ENCODE results near the gene PITPNC1.
"Not testable (repeated sequence)": the region's sequence is repeated elsewhere in the genome, so short reads cannot be mapped to it uniquely, and the experiment has no call there.

PITPNC1 gene

GRCh38 chr17:67630836-67631235, 253.8 kb downstream of the PITPNC1 start:
- not testable (repeated sequence) for H3K4me3 ChIP-seq (ENCODE audit: low read length); H3K27me3 ChIP-seq (ENCODE audit: insufficient read depth, low read length); H3K27ac ChIP-seq (ENCODE audit: low read depth, low read length); H3K9ac ChIP-seq (ENCODE audit: low read depth, low read length); H3K9me3 ChIP-seq (ENCODE audit: insufficient read depth, low read depth, low read length); H3K4me1 ChIP-seq (ENCODE audit: insufficient read depth, low read length)
- peaks cover 22% of the 10 kb centered on the region for H3K36me3 ChIP-seq (ENCODE audit: insufficient read depth, low read length)
- WGBS = 99% methylated on average over 5 of the region's 7 CpGs

GRCh38 chr17:67632141-67632540, 255.1 kb downstream of the PITPNC1 start:
- WGBS = 95% methylated on average over 8 of the region's 8 CpGs
- Histone ChIP-seq H3K27ac (ENCODE audit: low read depth, low read length) (no peak overlapping the region), H3K27me3 (ENCODE audit: insufficient read depth, low read length) (no peaks in the 10 kb centered on the region), H3K36me3 (ENCODE audit: insufficient read depth, low read length) (peaks cover 22% of the 10 kb centered on the region), H3K4me1 (ENCODE audit: insufficient read depth, low read length) (no peaks in the 10 kb centered on the region), H3K9ac (ENCODE audit: low read depth, low read length) (no peak overlapping the region), H3K9me3 (ENCODE audit: insufficient read depth, low read depth, low read length) (no peaks in the 10 kb centered on the region), H3K4me3 (ENCODE audit: low read length) (no peak overlapping the region)

- Histone ChIP-seq H3K27me3 (ENCODE audit: insufficient read depth, low read length) (no peaks in the 10 kb centered on the region), H3K27ac (ENCODE audit: low read depth, low read length) (no peak overlapping the region), H3K9me3 (ENCODE audit: insufficient read depth, low read depth, low read length) (no peaks in the 10 kb centered on the region), H3K36me3 (ENCODE audit: insufficient read depth, low read length) (peaks cover 22% of the 10 kb centered on the region), H3K4me1 (ENCODE audit: insufficient read depth, low read length) (no peaks in the 10 kb centered on the region), H3K9ac (ENCODE audit: low read depth, low read length) (no peak overlapping the region), H3K4me3 (ENCODE audit: low read length) (no peak overlapping the region)
- 92% methylated on average over 10 of the region's 10 CpGs for WGBS
Observed at GRCh38 chr17:67633751-67634211, 256.7 kb downstream of the PITPNC1 start.

DNA sequence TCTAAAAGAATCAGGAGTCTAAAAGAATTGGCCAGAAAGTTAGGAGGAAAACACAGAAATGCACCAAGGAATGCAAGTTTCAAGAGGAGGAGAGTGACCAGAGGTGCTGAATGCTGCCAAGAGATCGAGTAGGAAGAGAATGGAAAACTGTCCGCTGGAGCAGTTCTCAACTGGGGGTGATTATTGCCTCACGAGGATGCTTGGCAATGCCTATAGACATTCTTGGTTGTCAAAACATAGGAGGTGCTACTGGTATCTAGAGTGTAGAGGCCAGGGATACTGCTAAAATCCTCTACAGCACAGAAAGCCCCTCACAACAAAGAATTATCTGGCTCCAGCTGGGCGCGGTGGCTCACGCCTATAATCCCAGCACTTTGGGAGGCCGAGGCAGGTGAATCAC, 258.6 kb downstream of the PITPNC1 start:
- Histone ChIP-seq H3K9me3 (ENCODE audit: insufficient read depth, low read depth, low read length) (no peaks in the 10 kb centered on the region), H3K36me3 (ENCODE audit: insufficient read depth, low read length) (peaks cover 22% of the 10 kb centered on the region), H3K4me3 (ENCODE audit: low read length) (no peak overlapping the region), H3K9ac (ENCODE audit: low read depth, low read length) (no peak overlapping the region), H3K27me3 (ENCODE audit: insufficient read depth, low read length) (no peaks in the 10 kb centered on the region), H3K27ac (ENCODE audit: low read depth, low read length) (no peak overlapping the region), H3K4me1 (ENCODE audit: insufficient read depth, low read length) (no peaks in the 10 kb centered on the region)
- WGBS = 96% methylated on average over 7 of the region's 7 CpGs

- H3K27ac ChIP-seq (ENCODE audit: low read depth, low read length) = no peak overlapping the region
- H3K27me3 ChIP-seq (ENCODE audit: insufficient read depth, low read length) = no peaks in the 10 kb centered on the region
- no peak overlapping the region for H3K4me3 ChIP-seq (ENCODE audit: low read length)
- WGBS = 91% methylated on average over 8 of the region's 8 CpGs
- H3K9me3 ChIP-seq (ENCODE audit: insufficient read depth, low read depth, low read length) = no peaks in the 10 kb centered on the region
- peaks cover 22% of the 10 kb centered on the region for H3K36me3 ChIP-seq (ENCODE audit: insufficient read depth, low read length)
- no peaks in the 10 kb centered on the region for H3K4me1 ChIP-seq (ENCODE audit: insufficient read depth, low read length)
- no peak overlapping the region for H3K9ac ChIP-seq (ENCODE audit: low read depth, low read length)
Observed at GRCh38 chr17:67636312-67636711, 259.2 kb downstream of the PITPNC1 start.

DNA sequence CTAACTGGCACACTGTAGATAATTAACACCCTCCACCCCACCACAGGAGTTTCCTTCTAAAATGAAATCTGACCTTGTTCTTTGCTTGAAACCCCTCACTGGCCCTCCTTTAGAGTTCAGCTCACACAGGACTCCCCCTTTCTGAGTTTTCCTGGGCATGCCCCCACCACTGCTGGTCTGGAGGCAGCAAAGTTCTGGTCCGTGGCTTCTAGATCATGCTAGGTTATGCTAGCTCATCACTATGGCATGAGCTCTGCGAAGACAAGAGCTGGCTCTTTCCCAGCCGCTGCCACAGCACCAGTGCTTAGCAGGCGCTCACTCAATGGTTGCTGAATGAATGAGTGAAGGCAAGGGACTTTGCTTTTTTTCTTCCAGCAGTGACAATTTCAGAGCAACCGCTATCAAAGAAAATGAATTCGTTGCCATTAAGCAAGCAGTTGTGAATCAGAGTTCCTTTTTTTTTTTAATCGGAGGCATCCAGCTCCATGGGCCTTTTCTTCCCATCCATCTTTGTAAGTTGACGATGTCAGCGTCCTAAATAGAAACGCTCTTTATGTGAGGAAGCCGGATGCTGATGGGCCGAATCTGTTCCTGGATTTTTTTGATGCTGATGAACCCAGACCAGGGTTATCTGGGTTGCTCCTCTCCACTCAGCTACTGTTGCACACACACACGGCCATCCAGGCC, 259.9 kb downstream of the PITPNC1 start:
- Histone ChIP-seq H3K36me3 (ENCODE audit: insufficient read depth, low read length) (peaks cover 19% of the 10 kb centered on the region), H3K27me3 (ENCODE audit: insufficient read depth, low read length) (no peaks in the 10 kb centered on the region), H3K9me3 (ENCODE audit: insufficient read depth, low read depth, low read length) (no peaks in the 10 kb centered on the region), H3K4me1 (ENCODE audit: insufficient read depth, low read length) (no peaks in the 10 kb centered on the region), H3K4me3 (ENCODE audit: low read length) (no peak overlapping the region), H3K9ac (ENCODE audit: low read depth, low read length) (no peak overlapping the region), H3K27ac (ENCODE audit: low read depth, low read length) (no peak overlapping the region)
- WGBS = 93% methylated on average over 13 of the region's 13 CpGs

GRCh38 chr17:67637901-67638641, 261.0 kb downstream of the PITPNC1 start:
- peaks cover 9% of the 10 kb centered on the region for H3K36me3 ChIP-seq (ENCODE audit: insufficient read depth, low read length)
- no peaks in the 10 kb centered on the region for H3K4me1 ChIP-seq (ENCODE audit: insufficient read depth, low read length)
- no peak overlapping the region for H3K27ac ChIP-seq (ENCODE audit: low read depth, low read length)
- no peak overlapping the region for H3K4me3 ChIP-seq (ENCODE audit: low read length)
- no peaks in the 10 kb centered on the region for H3K9me3 ChIP-seq (ENCODE audit: insufficient read depth, low read depth, low read length)
- 98% methylated on average over 8 of the region's 8 CpGs for WGBS
- H3K9ac ChIP-seq (ENCODE audit: low read depth, low read length) = no peak overlapping the region
- H3K27me3 ChIP-seq (ENCODE audit: insufficient read depth, low read length) = no peaks in the 10 kb centered on the region

DNA sequence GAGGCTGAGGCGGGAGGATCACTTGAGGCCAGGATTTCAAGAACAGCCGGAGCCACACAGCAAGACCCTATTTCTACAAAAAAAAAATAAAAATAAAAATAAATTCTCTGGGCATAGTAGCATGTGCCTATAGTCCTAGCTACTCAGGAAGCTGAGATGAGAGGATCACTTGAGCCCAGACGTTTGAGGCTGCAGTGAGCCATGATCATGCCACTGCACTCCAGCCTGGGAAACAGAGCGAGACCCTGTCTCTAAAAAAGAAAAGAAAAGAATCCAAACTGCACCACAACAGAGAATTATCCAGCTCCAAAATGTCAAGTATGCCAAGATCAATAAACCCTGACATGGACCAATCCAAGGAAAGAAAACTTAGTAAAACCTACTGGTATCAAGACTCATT, 261.8 kb downstream of the PITPNC1 start:
- peaks cover 3% of the 10 kb centered on the region for H3K36me3 ChIP-seq (ENCODE audit: insufficient read depth, low read length)
- no peaks in the 10 kb centered on the region for H3K9me3 ChIP-seq (ENCODE audit: insufficient read depth, low read depth, low read length)
- H3K4me3 ChIP-seq (ENCODE audit: low read length) = no peak overlapping the region
- H3K27ac ChIP-seq (ENCODE audit: low read depth, low read length) = no peak overlapping the region
- WGBS = 96% methylated on average over 3 of the region's 4 CpGs
- H3K27me3 ChIP-seq (ENCODE audit: insufficient read depth, low read length) = no peaks in the 10 kb centered on the region
- no peak overlapping the region for H3K9ac ChIP-seq (ENCODE audit: low read depth, low read length)
- no peaks in the 10 kb centered on the region for H3K4me1 ChIP-seq (ENCODE audit: insufficient read depth, low read length)

DNA sequence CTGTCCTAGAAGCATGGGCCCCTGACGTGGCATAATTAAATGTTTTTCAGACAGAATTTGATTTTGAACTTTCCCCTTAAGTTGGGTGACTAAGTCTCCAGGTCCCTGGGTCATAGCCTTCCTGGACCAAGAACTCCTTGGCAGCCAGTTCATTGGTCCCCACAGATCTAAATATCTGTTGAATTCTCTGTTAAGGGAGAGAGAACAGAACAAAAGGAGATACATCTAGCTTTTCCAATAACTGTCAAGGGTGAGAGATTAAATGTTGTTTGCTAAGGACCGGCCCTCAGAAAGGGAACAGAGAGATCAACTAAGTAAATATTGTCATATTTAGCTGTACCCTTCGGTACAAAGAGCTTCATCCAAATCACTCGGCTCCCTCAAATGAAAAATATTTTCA, 262.5 kb downstream of the PITPNC1 start:
- Histone ChIP-seq H3K4me3 (ENCODE audit: low read length) (no peak overlapping the region), H3K9me3 (ENCODE audit: insufficient read depth, low read depth, low read length) (no peaks in the 10 kb centered on the region), H3K27ac (ENCODE audit: low read depth, low read length) (no peak overlapping the region), H3K27me3 (ENCODE audit: insufficient read depth, low read length) (no peaks in the 10 kb centered on the region), H3K36me3 (ENCODE audit: insufficient read depth, low read length) (no peaks in the 10 kb centered on the region), H3K4me1 (ENCODE audit: insufficient read depth, low read length) (no peaks in the 10 kb centered on the region), H3K9ac (ENCODE audit: low read depth, low read length) (no peak overlapping the region)
- WGBS = 86% methylated on average over 4 of the region's 4 CpGs

DNA sequence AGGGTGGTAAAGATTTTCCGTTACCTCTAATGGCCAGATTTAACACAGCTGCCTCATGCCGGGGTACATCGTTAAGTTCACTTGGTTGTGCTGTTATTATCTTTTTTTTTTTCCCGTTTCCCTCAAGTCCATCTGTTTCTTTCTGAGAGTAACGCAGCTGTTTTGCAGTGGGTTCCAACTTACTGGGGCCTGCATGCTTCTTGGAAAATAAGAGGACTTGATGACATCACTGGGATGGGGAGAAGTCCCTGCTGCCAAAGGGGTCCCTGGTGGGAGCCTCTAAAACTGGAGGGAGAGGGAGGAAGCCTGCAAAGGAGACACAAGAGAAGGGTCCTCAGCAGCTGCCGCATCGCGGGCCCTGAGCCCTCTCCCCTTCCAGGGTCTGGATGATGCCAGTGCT, 262.9 kb downstream of the PITPNC1 start:
- 96% methylated on average over 8 of the region's 8 CpGs for WGBS
- H3K27me3 ChIP-seq (ENCODE audit: insufficient read depth, low read length) = no peaks in the 10 kb centered on the region

GRCh38 chr17:67642488-67642887, 265.4 kb downstream of the PITPNC1 start:
- no peaks in the 10 kb centered on the region for H3K36me3 ChIP-seq (ENCODE audit: insufficient read depth, low read length)
- H3K27ac ChIP-seq (ENCODE audit: low read depth, low read length) = no peak overlapping the region
- H3K9ac ChIP-seq (ENCODE audit: low read depth, low read length) = no peak overlapping the region
- 95% methylated on average over 5 of the region's 5 CpGs for WGBS
- no peaks in the 10 kb centered on the region for H3K9me3 ChIP-seq (ENCODE audit: insufficient read depth, low read depth, low read length)
- no peaks in the 10 kb centered on the region for H3K27me3 ChIP-seq (ENCODE audit: insufficient read depth, low read length)
- H3K4me1 ChIP-seq (ENCODE audit: insufficient read depth, low read length) = no peaks in the 10 kb centered on the region
- no peak overlapping the region for H3K4me3 ChIP-seq (ENCODE audit: low read length)

More for the DNA sequence above, 262.9 kb downstream of the PITPNC1 start:
- Histone ChIP-seq H3K4me1 (ENCODE audit: insufficient read depth, low read length) (no peaks in the 10 kb centered on the region), H3K27ac (ENCODE audit: low read depth, low read length) (no peak overlapping the region), H3K9me3 (ENCODE audit: insufficient read depth, low read depth, low read length) (no peaks in the 10 kb centered on the region), H3K9ac (ENCODE audit: low read depth, low read length) (no peak overlapping the region), H3K36me3 (ENCODE audit: insufficient read depth, low read length) (no peaks in the 10 kb centered on the region), H3K4me3 (ENCODE audit: low read length) (no peak overlapping the region)

All from HUES64 (cell line).